HG03575 (cell line): ENCODE measurements around the gene DGCR8.

ENCODE experiments used
- ATAC-seq: cut with Tn5 transposase; IDR thresholded peaks from one replicate; pipeline ENCODE4 v1.9.1; 2021; ENCODE audit not compliant: unreplicated experiment, insufficient number of reproducible peaks, low FRiP score; ENCODE audit errors: extremely low read depth

The DGCR8 gene

DNA sequence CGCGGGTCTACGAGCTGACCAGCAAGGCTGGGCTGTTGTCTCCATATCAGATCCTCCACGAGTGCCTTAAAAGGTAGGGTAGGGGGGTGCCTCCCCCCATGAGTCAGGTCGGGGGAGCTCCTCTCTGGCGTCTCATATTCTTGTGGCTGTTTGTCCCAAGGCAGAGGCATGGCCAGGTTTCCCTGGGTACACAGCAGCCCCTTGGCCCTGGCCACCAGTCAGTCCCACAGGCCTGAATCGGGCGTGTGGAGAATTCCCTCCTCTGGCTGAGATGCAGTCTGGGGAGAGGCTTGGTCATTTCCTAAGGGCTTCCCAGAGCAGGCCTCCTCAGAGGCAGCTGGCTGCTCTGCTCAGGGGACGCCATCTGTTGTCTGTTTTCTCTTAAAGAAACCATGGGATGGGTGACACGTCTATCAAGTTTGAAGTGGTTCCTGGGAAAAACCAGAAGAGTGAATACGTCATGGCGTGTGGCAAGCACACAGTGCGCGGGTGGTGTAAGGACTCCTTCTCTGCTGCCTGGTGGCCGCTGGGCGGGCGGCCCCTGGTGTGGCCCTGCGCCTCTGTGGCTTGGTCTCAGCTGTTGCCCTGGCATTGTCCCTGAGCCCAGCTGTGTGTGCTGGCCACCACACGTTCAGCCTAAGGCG, 26.3 kb downstream of the DGCR8 start:
- ATAC-seq = no peak

DNA sequence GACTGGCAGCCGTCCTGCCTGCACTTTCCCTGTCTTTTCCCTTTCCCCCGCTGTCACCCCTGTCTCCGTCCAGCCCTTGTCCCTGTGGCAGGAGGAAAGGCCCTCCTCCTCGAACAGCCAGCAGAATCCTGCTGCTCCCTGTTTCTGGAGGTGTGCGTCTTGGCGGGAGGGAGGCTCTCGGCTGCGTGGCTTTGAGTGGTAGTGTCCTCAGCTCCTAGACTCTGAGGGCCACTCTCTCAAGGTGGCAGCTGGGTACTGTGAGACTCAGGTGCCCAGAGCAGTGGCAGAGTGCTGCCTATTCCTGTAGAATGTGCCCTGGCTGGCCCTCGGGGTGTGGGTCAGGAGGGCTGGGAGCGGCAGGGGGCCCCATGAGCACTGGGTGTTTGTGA, 26.8 kb downstream of the DGCR8 start:
- ATAC-seq = no peak

DNA sequence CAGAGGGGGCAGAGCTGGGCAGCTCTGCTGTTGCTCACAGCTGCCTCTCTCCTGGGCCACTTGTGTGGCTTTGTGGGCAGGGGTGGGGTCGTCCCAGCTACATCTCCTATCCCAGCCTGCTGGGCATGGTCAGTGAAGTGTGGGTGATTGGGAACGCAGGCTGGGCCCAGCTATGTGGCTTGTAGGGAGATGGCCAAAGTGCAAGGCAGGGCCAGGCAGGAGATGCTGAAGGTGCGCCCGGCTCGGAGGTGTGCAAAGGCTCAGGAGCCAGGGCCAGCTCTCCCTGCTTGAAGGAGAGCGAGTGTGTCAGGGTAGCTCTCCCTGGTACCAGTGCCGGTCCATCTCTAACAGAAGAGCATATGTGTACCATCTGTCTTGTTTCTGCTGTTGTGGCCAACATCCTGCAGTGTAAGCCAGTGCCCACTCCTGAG, 27.4 kb downstream of the DGCR8 start:
- no peak for ATAC-seq

DNA sequence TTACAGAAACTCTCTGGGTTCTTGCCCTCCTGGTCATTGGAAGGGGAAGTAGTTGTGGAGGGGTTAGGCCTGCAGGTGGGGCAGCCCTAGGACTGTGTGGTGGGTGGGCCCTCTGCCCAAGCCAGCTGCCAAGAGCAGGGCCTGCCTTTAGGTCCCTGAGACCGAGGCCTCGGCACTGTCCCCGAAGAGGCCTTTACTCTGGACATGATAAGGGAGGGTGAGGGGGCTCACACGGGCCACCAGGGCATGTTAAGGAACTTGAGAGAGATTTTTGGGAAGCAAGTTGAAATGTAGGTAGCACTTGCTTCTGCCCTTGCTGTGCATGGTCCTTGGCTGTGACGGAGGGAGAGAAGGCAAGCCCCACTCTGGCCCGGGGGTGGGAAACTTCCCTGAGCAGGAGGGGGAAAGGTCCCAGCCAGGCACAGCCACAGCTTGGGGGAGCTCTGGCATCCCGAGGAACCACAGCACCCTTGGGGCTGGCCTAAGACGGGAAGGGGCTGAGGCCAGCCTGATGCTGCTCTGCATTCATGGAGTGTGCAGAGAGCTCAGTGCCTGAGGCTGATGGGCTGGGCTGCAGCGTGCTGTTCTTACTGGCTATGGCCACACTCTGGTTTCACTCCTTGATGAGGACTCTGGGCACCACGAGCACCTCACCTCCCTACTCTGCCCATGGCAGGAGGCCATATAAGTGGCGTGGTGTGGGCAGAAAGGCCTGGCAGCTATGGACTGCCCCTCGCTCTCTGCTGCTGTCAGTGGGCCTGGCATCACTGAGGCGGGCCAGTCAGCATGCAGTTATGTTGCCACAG, 28.1 kb downstream of the DGCR8 start:
- ATAC-seq = no peak

DNA sequence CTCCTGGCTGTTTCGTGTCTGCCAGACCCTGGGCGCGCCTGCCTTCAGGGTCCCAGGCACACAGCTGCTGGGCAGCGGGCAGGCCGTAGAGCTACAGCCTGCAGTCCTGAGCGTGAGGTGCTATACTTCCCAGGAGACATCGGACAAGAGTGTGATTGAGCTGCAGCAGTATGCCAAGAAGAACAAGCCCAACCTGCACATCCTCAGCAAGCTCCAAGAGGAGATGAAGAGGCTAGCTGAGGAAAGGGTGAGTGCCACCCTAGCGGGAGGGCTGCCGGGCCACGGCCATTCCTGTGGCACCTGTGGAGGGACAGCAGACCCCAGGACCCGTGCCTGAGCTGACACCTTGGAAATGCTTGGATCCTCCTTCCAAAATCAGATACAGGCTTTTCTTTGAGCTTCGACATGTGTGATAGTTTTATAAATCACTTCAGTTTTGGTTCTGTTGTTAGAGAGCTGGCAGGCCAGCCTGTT, 28.8 kb downstream of the DGCR8 start:
- ATAC-seq = no peak

DNA sequence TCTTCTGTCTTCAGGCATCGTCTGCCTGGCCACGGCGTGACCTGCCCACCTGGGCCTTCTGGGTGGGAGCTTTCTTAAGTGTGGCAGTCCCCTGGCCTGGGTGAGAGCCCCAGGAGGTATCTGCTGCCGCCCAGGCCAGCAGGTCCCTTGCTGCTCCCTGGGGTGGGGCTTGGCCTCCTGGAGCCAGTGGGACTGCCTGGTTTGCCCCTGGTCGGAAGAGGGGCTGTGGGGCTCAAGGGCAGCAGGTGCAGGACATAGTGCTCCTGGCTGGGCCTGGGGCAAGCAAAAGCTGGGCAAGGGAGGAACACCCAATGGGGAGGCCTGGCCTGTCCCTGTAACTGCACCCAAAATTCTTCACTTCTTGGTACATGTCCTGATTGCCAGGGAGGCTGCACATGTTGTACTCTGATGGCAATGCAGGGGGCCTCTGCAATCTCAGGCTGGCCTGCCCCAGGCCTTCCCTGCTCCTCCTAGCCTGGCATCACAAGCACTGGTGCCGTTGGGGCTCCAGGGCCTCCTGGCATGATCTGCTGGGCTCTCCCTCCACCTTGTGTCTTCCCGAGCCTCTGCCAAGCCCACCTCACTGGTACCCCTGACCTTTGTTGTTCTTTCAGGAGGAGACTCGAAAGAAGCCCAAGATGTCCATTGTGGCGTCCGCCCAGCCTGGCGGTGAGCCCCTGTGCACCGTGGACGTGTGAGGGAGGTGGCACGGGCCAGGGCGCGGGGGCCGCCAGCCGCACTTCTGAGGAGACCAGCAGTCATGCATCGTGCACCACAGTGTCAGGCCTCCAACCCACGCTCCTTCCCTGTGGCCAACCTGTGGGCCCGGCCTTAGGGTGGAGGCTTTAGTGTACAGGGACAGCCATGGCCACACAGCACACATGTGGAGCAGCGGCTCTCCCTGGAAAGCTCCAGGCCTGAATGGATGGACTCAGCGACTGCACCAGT, 29.6 kb downstream of the DGCR8 start:
- no peak for ATAC-seq

DNA sequence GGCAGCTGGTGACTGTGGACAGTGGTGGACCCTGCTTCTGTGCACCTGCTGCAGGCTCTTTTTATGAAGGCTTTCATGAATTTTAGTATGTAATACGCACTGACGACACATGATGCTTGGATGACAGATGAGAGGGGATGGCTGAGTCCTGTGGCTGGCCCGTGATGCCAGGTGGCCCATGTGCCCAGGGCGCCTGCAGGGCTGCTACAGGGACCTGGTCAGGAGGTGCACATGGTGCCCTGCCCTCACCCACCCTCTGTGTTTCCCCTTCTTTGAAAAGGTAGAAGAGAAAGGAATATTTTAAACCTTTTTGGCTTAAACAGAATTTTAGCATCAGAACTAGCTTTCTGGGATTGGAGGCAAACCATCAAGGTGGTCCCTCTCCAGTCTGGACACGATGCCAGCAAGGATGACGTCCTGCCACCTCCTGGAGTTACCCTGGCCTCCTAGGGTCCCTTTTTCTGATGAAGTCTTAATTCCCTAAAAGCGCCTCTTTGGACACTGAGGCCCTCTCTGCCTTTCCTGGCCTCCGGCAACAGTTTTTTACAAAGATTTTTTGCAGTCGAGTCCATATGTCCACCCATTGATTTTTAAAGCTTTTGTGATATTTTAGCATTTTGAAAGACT, 30.4 kb downstream of the DGCR8 start:
- ATAC-seq = no peak

DNA sequence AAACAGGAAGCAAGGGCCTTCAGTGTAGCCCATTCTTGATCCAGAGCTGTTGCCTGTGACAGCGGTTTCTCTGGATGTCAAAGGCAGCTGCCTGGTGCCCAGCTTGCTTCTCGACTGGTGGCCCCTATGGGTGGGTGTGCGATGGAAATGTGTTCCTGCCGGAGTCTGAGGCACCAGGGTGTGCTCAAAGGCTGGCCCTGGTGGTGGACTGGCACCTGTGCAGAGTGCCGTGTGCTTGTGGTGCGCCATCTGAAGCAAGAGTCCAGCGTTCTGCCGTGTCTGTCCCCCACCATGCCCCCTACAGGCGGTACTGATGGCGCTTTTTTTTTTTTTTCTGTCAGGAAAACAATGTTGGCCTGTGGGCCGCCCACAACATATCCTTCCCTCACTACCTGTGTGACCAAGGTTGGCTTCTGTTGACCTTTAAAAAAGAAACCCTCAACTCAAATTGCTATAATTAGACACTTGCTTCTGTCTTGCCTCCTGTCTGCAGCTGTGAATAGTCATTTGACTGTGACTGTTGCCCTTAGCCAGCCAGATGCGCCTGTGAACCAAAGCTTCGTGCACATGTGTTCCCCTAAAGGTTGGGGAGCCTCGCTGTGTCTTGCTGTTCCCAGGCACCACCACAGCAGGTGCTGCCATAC, 31.1 kb downstream of the DGCR8 start:
- no peak for ATAC-seq

DNA sequence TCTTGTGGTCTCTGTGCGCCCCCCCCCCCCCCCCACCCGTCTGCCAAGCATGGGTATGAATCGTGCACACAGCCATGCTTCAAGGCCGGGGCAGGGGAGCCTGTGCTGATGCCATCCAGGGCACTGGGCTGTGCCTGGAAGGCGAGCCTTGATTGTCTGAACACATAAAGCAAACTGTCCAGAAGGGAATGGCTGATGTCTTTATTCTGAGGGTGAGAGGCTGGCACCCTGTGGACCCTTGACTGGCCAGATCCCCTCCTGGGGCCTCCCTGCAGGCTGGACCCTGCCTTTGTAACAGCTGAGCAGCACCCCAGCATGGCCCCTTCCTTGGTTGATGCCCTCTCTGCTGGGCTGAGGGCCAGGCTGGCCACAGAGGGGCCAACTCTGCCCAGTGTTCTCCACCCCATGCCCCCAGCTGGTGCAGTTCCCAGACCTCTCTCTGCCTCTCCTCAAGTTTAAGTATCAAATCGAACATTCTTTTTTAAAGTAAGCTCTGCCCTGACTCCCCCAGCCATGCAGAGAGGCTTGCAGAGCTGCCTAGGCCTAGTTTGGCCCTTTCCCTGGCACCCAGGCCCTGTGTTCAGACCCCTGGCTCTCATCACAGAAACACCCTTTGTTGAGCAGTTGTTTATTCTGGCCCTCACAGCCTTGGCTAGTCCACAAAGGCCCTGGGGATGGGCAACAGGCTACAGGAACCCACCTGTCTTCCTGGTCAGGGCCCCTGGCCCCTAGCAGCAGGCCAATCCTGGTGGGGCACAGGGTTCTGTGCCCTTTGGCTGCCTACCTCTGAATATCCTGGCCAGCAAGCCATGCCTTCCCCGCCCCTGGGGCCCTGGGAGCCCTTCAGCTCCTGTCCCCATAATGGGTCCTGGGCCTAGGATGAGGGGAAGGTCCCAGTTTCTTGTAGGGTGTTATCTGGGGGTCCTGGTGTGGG, 31.9 kb downstream of the DGCR8 start:
- ATAC-seq = no peak

DNA sequence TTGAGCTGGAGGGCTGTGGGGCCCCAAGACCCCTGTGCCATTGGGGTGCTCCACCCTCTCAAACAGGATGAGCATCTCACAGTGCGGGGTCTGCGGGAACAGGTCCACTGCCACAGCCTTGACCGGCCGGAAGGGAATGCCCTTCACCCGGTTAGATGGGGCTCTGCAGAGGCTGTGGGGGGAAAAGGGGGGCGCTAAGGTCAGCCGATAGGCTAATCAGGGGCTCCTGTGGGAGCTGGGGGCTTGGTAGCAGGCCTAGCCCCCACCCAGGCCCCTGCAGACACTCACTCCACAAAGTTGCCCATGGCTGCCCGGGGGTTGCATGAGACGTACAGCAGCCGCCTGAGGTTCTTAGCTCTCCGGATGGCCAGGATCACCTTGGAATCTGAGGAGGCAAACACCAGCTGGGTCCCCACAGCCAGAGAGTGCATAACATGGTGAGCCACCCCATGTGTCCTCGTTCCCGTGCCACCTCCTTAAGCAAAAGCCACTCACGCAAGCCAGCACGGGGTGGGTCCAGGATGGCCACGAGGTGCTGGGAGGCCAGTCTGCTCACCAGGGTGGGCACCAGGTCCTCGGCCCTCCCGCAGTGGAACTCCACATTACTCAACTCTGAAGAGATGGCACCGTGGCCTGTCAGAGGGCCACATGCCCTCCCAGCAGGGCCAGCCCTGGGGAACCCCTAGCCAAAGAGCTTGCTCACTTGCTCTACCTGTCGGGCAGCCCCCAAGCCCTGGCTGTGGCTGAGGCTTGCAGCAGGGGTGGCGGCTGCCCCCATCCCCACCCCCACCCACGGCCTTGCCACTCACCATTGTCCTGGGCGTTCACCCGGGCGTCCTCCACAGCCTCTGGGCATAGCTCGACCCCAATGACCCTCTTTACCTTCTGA, 32.8 kb downstream of the DGCR8 start:
- ATAC-seq = no peak

DNA sequence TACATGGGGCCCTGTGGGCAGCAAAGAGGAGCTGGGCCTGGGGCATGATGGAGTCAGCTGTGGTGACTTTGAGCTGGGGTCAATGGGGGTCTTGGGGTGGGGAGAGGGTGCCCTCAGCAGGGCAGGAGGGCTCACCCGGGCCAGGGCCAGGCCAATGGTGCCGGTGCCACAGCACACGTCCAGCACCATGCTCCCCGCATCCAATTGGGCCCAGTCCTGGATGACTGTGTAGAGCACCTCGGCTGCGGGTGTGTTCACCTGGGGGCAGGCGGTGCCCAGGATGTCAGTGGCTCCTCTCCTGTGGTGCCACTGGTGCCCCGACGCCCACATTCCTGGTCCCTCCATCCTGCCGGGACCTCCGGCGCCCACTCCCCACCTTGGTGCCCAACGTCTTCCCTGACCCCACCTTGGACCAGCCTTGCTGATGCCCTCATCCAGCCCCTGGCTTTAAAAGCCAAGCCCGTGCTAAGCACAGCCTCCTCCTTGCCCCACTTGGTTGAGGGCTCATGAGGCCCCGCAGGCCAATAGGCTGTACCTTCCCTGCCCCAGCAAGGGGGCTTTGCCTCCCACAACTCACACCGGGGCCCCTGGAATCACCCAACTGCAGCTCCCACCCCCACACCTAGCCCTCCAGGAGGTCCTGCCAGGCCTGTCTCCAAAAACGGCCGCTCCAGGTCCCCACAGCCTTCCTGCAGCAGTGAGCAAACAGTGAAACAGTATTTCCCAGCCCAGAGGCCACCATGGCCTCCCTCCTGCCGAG, 33.7 kb downstream of the DGCR8 start:
- ATAC-seq = no peak

DNA sequence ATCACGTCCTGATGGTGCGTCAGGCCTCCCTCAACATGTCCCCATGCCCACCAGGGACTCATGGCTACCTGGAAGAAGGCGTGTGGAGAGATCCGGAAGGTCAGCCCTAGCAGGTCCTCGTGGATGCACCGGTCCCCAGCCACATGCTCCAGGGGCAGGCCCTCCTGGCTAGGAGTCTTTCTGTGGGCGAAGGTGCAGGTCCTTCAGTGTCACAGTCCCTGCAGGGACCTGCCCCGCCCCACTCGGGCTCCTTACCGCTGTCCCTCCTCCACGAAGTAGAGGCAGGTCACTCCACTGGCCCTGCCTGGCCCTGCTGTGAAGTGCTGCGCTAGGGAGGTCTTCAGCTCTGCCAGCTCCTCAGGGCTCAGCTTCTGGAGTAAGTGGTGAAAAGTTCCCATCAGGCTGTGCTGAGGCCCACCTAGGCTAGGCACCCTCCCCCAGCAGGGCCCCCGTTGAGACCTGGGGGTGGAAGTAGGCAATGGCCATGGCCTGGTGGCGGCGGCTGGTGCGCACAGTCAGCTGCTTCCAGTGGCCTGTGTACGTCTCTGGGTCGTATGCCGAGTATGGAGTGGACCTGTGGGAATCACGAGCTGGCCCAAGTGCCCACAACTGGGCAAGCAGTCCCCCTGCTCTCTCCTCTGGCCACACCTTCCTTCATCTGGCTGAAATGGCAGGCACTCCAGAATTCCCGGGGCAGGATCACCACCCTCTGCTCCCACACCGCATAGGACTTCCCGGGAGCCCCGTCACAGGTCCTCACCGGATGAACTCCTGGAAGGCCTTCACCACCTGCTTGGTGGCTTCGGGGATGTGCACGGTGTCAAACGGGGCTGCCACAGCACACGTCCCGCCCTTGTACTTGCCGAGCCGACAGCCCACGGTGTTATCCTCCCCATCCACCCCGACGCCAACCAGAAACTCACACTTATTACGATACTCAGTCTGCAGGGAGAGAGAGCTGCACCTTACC, 34.8 kb downstream of the DGCR8 start:
- no peak for ATAC-seq

DNA sequence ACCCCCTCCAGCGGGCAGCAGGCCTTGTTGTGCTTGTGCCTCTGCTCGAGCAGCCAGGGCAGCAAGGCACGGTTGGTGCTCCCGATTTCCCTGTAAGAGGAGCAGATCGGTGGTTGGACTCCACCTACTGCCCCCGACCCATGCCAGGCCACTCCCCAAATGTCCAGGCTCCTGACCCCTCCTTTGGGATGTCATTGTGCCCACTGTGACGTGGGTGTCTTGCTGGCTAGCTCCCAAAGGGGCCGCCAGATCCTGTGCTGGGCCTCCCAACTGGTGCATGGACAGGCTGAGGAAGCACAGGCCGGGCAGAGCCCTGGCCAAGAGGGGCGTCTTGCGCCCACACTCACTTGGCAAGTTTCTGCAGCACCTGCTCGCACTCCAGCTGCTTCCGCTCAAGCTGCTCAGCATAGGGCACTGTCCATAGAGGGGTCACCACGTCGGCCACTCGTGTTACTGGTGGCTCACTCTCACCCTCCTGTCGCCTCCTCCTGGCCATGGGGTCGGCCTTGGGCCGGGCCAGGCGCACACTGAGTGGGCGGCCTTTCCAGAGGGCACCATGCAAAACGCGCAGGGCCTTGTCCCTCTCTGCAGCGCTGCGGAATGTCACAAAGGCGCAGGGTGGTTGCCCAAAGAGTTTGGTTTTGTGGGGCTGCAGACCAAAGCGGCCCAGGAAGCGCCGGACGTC, 35.8 kb downstream of the DGCR8 start, which contains the start of gene RANBP1:
TSS of gene RANBP1 (plus strand) at position 414 of the 685 bp plus-strand sequence. CDS start at position 495, 81 bp downstream.
- ATAC-seq = no peak

DNA sequence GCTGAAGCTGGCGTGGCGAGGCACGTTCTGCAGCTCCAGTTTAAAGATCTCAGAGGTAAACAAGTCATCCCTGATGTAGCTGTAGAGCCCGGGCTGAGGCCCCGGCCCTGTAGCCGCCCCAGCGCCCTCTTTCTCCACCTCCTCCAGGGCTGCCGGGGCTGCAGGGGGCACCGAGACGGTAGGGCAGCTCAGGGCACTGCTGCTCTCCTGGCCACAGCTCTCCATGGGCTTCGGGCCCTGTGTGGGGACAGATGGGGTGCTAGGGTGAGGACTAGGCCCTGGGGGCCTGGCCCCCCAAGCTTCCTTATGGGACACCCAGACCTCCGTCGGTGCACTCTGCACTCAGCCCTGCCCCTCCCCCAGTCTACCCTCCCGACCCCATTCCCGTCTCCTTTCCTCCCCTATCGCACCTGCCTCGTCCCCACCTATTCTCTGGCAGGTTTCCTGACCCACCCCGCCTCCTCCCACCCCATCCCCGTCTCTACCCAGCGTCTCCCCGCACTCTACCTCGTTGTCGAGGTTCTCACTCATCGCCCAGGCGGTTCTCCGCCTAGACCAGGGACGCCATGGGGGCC, 36.4 kb downstream of the DGCR8 start:
- ATAC-seq = no peak
